HG03571 (cell line): ENCODE measurements around the gene ABHD1.
A peak's percentile ranks its signal among the peaks of the same experiment; 100 is the strongest.
"Not testable (repeated sequence)": the region's sequence is repeated elsewhere in the genome, so short reads cannot be mapped to it uniquely, and the experiment has no call there.

Experiments used
- ATAC-seq: cut with Tn5 transposase; IDR thresholded peaks from one replicate; pipeline ENCODE4 v1.9.1; 2021; ENCODE audit not compliant: unreplicated experiment

The ABHD1 gene

GRCh38 chr2:27109083-27109482 lies 14.5 kb upstream of the ABHD1 start:
- ATAC-seq = no peak

- not testable (repeated sequence) for ATAC-seq
Measured at GRCh38 chr2:27110603-27111352, 12.8 kb upstream of the ABHD1 start.

GRCh38 chr2:27111392-27112078 lies 12.1 kb upstream of the ABHD1 start:
- ATAC-seq = not testable (repeated sequence)

- ATAC-seq = no peak
Measured at GRCh38 chr2:27115519-27115918, 8.1 kb upstream of the ABHD1 start.

- no peak for ATAC-seq
Measured at GRCh38 chr2:27117995-27118524, 5.6 kb upstream of the ABHD1 start.

GRCh38 chr2:27118525-27119329 lies 4.9 kb upstream of the ABHD1 start, which contains the start of gene CGREF1:
CGREF1 (minus strand) TSS chr2:27119128; CDS start chr2:27104366, 14,762 bp downstream.
- ATAC-seq = no peak

- ATAC-seq = not testable (repeated sequence)
Measured at GRCh38 chr2:27119330-27119670, 4.3 kb upstream of the ABHD1 start.

GRCh38 chr2:27121906-27122305 lies 1.7 kb upstream of the ABHD1 start:
- no peak for ATAC-seq

GRCh38 chr2:27122791-27123190 lies 824 bp upstream of the ABHD1 start:
- ATAC-seq = no peak

- ATAC-seq = no peak
Measured at GRCh38 chr2:27125104-27125503, 1.5 kb downstream of the ABHD1 start.

- no peak for ATAC-seq
Measured at GRCh38 chr2:27126252-27126710, 2.7 kb downstream of the ABHD1 start.

GRCh38 chr2:27127883-27128667 lies 4.5 kb downstream of the ABHD1 start:
- no peak for ATAC-seq

GRCh38 chr2:27128668-27129571 lies 5.3 kb downstream of the ABHD1 start:
- no peak for ATAC-seq

GRCh38 chr2:27130396-27130795 lies 6.8 kb downstream of the ABHD1 start:
- no peak for ATAC-seq

GRCh38 chr2:27131429-27131828 lies 7.8 kb downstream of the ABHD1 start:
- no peak for ATAC-seq

- no peak for ATAC-seq
Measured at GRCh38 chr2:27133195-27133875, 9.7 kb downstream of the ABHD1 start.

GRCh38 chr2:27133905-27134780 lies 10.5 kb downstream of the ABHD1 start, which contains the start of gene PREB:
PREB (minus strand) TSS chr2:27134636; CDS start chr2:27134421, 215 bp downstream.
- peak; percentile 85 for ATAC-seq
